Liver (tissue), 3 donors: ENCODE data around the gene SORL1.
"Not testable (repeated sequence)": the region's sequence is repeated elsewhere in the genome, so short reads cannot be mapped to it uniquely, and the experiment has no call there.

Source experiments
- CTCF ChIP-seq: fragments of 150-350 bp; IDR thresholded peaks from 2 replicates; pipeline ENCODE4 v1.5.1; 2017; ENCODE audit warnings: improper control_type of control experiment, low read depth, low read length; ENCODE audit not compliant: missing input control
- EGR1 ChIP-seq, 2 donors: IDR thresholded peaks; 2 replicates each; pipeline ENCODE4 v1.6.1; 2016 to 2018; ENCODE audit warnings: antibody characterized with exemption in 2 of 2, low read depth in 2 of 2
- FOXA1 ChIP-seq: IDR thresholded peaks from 2 replicates; pipeline ENCODE4 v1.6.1; 2016; ENCODE audit warnings: antibody characterized with exemption
- GABPA ChIP-seq, 2 donors: IDR thresholded peaks in 1 of 2; conservative IDR thresholded peaks in 1 of 2; 2 replicates each; pipeline ENCODE4 v1.6.1; 2016; ENCODE audit warnings: antibody characterized with exemption in 2 of 2, mild to moderate bottlenecking in 1 of 2, moderate library complexity in 1 of 2
- HNF4G ChIP-seq: IDR thresholded peaks from 2 replicates; pipeline ENCODE4 v1.6.1; 2016; ENCODE audit warnings: antibody characterized with exemption
- JUND ChIP-seq, 2 donors: IDR thresholded peaks; 2 replicates each; pipeline ENCODE4 v1.6.1; 2016; ENCODE audit warnings: antibody characterized with exemption in 2 of 2
- MAX ChIP-seq: IDR thresholded peaks from 2 replicates; pipeline ENCODE4 v1.6.1; 2016; ENCODE audit warnings: antibody characterized with exemption
- RAD21 ChIP-seq, 2 donors: IDR thresholded peaks; 2 replicates each; pipeline ENCODE4 v1.6.1; 2016; ENCODE audit warnings: antibody characterized with exemption in 2 of 2, mild to moderate bottlenecking in 2 of 2
- REST ChIP-seq: IDR thresholded peaks from 2 replicates; pipeline ENCODE4 v1.6.1; 2016; ENCODE audit warnings: antibody characterized with exemption, mild to moderate bottlenecking
- YY1 ChIP-seq: IDR thresholded peaks from 2 replicates; pipeline ENCODE4 v1.6.1; 2016; ENCODE audit warnings: antibody characterized with exemption, mild to moderate bottlenecking
- donor health status: healthy.
- donor health status: healthy.

GRCh38 chr11:121637587-121637986 lies 185.5 kb downstream of the SORL1 start:
- TF ChIP-seq FOXA1; CTCF; YY1; GABPA (IDR thresholded peaks at IDR 0.05 in 1 of 2, conservative IDR thresholded peaks at IDR 0.05 in 1 of 2); HNF4G; RAD21 (IDR thresholded peaks at IDR 0.05); EGR1 (IDR thresholded peaks at IDR 0.05; ENCODE audit: low read depth in 2 of 2); JUND (IDR thresholded peaks at IDR 0.05); REST; MAX: not testable (repeated sequence)
